ENCODE measurements around the gene WDR76.

DNA sequence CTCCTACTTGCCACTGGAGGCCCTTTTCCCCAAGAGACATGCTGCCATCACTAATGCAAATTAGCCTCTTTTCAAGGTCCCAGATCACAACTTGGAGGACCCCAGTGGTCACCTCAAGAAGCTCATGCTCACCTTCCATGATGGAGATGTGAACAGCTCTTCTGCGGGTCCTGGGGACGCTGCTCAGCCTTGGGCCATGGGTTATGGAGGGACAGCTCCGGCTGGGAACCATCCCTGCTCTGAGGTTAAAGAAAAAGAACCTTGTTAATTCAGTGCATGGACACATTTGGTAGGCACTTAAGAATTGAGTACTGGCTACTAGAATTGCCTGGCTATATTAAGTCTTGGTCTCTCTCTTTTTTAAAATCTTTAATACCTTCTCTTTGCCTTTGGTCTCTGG lies 56.8 kb downstream of the WDR76 start:
- TF ChIP-seq, protein P1, sequence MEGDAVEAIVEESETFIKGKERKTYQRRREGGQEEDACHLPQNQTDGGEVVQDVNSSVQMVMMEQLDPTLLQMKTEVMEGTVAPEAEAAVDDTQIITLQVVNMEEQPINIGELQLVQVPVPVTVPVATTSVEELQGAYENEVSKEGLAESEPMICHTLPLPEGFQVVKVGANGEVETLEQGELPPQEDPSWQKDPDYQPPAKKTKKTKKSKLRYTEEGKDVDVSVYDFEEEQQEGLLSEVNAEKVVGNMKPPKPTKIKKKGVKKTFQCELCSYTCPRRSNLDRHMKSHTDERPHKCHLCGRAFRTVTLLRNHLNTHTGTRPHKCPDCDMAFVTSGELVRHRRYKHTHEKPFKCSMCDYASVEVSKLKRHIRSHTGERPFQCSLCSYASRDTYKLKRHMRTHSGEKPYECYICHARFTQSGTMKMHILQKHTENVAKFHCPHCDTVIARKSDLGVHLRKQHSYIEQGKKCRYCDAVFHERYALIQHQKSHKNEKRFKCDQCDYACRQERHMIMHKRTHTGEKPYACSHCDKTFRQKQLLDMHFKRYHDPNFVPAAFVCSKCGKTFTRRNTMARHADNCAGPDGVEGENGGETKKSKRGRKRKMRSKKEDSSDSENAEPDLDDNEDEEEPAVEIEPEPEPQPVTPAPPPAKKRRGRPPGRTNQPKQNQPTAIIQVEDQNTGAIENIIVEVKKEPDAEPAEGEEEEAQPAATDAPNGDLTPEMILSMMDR (IDR thresholded peaks at IDR 0.05; ENCODE audit: insufficient read depth, low read depth, low read length): no peak
- no peak for TF ChIP-seq EZH2 (IDR thresholded peaks at IDR 0.05; ENCODE audit: insufficient read depth, low read length)
